ENCODE measurements around the gene AGR3. TPM values are rescaled to one million over a fixed set of nuclear protein-coding genes. Genes with fewer than 3 reads are reported as not detected.

AGR3 gene
- polyA plus RNA-seq = 1 to 10 TPM; 1.8 to 4.4 (median 3.9) TPM

DNA sequence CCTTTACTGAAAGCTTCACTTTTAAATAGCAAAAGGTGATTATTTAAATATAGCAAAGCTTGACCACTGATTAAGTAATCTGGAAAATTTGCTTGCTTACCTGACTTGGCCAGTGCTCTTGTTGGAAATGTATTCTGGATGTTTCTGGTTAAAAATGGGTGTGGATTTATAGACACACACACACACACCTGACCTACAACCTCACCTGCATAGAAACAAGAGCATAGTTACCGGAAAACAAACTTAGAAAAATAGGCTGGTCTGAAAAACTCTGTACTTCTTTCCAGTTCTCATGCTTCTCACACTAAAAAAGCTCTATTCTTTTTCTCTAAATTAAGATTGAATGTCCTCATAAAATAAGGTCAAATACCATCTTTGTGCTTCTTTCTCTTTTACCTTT is at the start of gene AGR3:
Gene AGR3, minus strand, starts transcription at position 140 of the 400 bp plus-strand sequence. CDS start 3,365 bp downstream, outside the sequence.
- 38 to 93% (median 90%) methylated on average over 1 of the region's 1 CpG for WGBS, 3 donors

DNA sequence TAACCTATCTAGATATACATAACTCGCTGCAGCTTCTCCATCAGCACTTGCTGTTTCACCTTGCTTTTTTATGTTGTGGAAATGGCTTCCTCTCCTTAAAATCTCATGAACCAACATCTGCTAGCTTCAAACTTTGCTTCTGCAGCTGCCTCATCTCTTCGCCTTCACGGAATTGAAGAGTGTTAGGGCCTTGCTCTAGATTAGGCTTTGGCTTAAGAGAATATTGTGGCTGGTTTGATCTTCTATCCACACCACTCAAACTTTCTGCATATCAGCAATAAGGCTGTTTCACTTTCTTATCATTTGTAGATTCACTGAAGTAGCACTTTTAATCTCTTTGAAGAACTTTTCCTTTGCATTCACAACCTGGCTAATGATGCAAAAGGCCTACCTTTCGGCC is 49.2 kb upstream of the AGR3 start:
- WGBS, 3 donors = 81 to 96% (median 94%) methylated on average over 4 of the region's 4 CpGs

More for the DNA sequence above, at the start of gene AGR3:
- H3K27ac ChIP-seq (ENCODE audit: low read depth, low read length) = no peak within 1 kb of the TSS

DNA sequence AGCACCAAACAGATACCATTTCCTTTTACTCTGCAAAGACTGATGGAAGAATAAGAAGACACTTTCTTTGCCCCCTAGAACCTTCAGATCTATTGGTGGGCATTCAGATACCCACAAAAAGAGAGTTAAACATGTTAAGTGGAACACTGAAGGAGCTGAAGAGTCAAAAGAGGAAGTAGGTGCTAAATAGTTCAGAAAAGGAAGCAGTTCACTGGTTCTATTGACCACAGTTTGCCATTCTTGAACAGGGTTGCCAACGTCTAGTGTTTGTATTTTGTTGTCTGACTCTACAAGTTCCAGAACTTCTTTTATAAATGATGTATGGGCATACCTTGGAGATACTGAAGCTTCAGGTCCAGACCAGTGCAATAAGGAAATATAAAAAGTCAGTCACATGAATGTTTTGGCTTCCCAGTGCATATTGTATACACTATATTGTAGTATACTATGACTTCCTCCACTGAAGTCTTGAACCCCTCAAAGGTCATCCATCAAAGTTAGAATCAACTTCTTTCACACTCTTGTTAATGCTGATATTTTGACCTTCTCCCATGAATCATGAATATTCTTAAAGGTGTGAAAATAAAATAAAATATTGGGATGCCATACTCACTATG is 47.5 kb upstream of the AGR3 start:
- 44 to 56% (median 54%) methylated on average over 1 of the region's 1 CpG for WGBS, 3 donors
- H3K27ac ChIP-seq (ENCODE audit: low read depth, low read length) = no peak overlapping the region

More for the DNA sequence above, 49.2 kb upstream of the AGR3 start:
- no peak overlapping the region for H3K27ac ChIP-seq (ENCODE audit: low read depth, low read length)

DNA sequence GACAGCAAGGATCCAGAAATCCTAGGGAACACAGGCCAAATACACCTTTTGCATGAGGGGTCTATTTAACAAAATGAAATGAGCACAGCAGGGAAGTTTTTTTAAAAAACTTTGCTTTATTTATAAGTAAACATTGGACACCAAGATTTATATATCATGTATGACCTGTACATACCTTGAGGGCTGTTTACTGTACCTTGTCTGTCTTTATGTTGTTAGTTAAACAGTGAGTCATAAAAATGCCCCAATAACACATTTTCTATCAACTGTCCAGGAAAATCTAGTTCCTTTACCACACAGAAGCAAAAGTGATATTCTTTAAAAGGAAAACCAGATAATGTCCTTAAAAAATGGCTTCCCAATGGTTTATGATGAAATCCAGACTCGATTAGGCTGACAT is 45.1 kb upstream of the AGR3 start:
- H3K27ac ChIP-seq (ENCODE audit: low read depth, low read length) = no peak overlapping the region
- WGBS, 3 donors = 60 to 90% (median 76%) methylated on average over 1 of the region's 1 CpG

DNA sequence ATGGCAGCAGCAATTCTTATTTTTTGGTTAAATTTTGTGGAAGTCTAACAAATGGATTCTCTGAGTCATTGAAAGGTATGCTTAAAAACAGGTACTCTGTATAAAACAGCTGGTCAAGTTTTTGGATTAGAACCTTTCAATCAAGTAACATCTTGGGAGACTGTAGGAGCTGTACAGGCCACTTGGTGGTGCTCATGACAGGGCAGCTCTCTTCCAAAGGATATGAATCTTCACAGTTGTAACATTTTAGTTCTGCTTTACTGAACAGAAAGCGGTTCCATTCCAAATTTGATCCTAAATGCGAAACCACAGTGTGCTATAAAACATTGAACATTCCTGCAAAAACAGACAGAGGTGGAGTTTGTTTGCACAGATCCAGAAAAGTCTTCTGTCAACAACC is 44.5 kb upstream of the AGR3 start:
- WGBS, 3 donors = 35 to 91% (median 36%) methylated on average over 2 of the region's 2 CpGs
- no peak overlapping the region for H3K27ac ChIP-seq (ENCODE audit: low read depth, low read length)

DNA sequence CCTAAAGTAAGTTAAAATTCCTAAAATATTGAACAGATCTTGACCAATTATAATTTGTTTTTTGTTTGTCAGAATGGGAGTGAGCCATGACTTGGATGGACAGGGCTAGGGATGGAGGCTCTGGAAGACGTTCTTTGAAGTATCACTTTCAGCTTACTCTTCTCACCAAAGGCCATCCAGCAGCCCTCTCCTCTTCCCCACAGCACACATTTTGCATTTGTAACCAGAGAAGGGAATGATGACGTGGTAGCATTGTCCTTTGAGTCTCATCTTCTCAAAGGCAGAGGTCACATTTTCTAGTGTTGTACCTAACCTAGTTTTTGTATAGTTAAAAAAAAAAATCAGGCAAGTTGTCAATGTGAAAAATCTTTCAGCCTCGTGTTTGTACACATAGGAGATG is 43.8 kb upstream of the AGR3 start:
- 66 to 75% (median 72%) methylated on average over 3 of the region's 3 CpGs for WGBS, 3 donors
- H3K27ac ChIP-seq (ENCODE audit: low read depth, low read length) = no peak overlapping the region

DNA sequence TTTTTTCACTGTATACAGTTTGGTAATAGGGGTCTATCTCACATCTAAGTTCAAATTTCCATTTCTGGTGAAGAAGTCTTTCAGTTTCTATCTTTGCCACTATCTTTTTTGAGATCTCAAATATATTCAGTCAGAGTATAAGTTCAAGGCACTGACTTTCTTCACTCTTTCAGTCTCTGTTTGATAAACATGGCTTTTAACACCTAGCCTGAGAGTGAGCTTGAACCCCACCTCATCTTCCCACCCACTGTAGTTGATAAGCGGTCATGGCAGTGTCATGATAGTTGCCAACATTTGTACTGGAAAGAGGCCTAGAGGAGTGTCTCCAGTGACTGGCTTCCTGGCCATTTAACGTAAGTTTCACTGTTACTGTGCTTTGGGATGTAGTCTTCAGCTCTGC is 41.2 kb upstream of the AGR3 start:
- H3K27ac ChIP-seq (ENCODE audit: low read depth, low read length) = no peak overlapping the region
- WGBS, 3 donors = 79 to 84% (median 79%) methylated on average over 2 of the region's 2 CpGs

DNA sequence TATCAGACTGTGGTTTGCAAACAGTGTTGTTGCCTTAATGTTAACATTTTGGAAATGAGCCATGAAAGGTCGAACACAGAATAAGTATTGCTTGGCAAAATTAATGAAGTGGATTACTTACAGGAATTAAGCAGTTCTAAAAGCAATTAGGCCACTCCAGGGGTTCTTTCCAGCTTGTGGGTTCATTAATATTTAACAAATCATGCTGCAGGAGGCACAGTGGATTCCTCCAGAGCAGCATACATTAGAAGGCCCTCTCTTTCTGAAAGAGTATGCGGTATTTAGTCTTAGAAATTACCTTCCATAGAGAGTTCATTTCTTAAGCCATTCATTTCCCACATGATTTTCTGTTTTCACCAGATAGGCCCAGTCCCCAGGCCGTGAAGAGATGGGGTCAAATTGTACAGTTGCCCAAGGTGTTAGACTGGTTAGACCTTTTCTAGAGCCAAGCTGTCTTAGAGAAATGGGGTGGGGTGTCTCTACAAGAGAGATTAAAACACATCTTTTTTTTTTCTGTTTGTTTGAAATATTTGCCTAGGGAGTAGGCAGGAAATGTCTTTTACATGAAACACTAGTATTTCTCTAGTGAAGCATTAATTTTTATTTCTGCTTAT is 40.0 kb upstream of the AGR3 start:
- WGBS, 3 donors = 28 to 65% (median 64%) methylated on average over 3 of the region's 3 CpGs
- H3K27ac ChIP-seq (ENCODE audit: low read depth, low read length) = no peak overlapping the region

DNA sequence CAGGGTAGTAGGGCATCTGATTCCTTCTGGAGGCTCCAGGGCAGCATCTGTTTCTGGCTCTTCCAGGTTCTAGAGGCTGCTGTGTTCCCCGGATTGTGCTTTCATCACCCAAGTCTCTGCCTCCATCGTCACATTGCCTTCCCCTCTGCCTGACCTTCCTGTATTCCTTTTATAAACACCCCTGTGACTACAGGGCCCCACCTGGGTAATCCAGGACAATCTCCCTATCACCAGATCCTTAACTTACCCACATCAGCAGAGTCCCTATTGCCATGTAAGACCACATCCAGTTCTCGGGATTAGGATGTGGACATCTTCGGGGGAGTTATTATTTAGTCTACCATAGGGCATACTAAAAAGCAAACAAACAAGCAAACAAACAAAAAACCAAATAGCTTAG is 39.4 kb upstream of the AGR3 start:
- WGBS, 3 donors = 79 to 88% (median 86%) methylated on average over 4 of the region's 4 CpGs
- no peak overlapping the region for H3K27ac ChIP-seq (ENCODE audit: low read depth, low read length)

DNA sequence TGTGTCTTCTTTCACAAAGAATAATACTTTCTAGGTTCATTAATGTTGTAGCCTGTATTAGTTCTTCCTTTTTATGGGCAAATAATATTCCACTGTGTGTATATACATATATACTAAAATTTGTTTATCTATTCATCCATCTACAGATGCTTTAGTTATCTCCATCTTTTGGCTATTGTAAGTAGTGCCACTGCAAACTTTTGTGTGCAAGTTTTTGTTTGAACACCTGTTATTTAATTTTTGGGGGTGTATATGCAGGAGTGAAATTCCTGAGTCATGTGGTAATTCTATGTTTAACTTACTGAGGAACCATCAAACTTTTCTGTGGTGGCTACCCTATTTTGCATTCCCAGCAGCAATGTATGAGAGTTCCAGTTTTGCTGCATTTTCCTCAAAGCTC is 37.7 kb upstream of the AGR3 start:
- no peak overlapping the region for H3K27ac ChIP-seq (ENCODE audit: low read depth, low read length)

DNA sequence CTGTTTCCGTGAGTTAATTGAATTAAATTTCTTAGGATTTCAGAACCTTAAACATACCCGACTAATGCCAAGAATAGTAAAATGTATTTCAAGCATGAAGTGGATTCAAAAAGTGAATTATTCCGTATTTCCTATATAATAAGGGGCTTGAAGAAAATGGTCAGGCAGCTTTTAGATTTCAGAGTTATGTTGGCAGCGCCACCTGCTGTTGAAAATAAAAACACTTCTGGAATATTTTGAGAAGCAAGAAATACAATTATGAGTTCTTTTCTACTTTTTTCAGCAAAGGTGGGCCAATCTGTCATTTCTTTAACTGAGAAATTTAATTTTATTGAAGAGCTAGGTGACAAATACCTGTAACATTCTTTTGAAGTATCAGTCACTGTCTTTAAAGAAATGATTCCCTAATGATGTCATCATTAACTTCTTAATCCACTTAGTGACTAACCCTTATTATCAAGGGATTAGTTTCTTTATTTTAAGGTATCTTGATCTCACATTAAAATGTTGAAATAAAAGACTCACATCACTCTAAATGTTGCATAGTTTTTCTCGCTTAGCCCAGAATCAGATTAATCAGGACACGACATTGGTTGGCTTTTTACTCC is 36.6 kb upstream of the AGR3 start:
- WGBS, 3 donors = 49 to 54% (median 49%) methylated on average over 6 of the region's 6 CpGs
- no peak overlapping the region for H3K27ac ChIP-seq (ENCODE audit: low read depth, low read length)

DNA sequence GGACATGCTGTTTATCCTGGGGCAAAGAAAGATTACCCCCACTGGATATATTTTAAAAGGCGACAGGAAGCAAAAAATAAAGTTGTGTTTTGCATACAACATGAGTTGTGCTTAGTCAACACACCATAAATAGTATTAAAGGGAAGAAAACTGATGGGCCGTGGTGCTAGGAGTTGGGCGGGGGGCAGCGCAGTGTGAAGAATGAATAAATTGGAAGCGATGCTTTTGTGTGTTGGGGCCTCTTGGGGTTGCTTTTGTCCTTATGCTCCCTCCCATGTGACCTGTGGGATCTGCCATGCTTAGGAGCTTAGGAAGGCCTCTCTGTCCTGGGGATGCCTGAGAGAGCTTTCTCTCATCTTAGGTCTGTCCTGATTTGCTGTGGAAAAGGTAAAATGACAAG is 35.0 kb upstream of the AGR3 start:
- no peak overlapping the region for H3K27ac ChIP-seq (ENCODE audit: low read depth, low read length)
- WGBS, 3 donors = 94 to 96% (median 95%) methylated on average over 5 of the region's 5 CpGs

DNA sequence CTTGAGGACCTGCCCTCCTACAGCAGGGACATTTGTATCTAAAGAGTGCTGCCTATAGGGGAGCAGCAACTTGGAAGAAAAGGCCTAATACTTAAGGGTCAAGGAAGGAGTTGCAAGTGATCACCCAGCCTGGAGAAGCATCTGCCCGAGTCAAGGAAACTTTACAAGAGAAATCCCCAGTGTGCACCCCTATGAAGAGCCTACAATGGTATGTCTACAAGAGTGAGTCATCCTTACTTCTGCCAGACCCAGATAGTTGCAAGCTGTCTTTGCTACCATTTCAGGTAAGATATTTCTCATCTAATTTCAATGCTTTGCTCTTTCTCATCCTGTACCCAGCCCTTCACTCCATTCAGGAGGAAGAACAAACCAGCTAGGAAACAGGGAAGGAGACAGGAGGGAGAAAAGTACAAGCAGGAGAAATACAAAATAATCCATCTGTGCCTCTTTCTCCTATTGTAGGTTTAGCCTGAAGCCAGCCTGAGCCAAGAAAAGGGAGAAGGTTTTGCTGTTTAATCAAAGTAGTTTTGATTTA is 34.4 kb upstream of the AGR3 start:
- H3K27ac ChIP-seq (ENCODE audit: low read depth, low read length) = no peak overlapping the region
- 69 to 81% (median 75%) methylated on average over 1 of the region's 1 CpG for WGBS, 3 donors

DNA sequence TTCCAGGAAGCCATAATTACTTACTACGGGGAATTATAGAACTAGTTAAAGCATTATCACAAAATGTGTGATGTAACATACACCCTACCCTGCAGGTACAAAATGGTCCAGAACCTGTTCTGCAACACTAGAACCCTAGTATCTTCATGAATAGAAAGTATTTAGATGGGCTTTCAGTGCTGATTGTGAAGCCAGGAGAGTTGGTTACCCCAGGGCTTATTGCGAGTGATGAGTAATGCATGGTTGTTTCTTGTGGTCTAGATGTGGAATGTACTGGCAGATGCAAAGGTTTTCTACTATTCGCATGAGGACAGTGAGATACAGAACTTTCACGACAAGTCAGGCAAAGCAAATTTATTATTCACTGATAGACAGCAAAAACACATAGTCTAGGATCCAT is 33.6 kb upstream of the AGR3 start:
- H3K27ac ChIP-seq (ENCODE audit: low read depth, low read length) = no peak overlapping the region
- 93 to 94% (median 93%) methylated on average over 4 of the region's 4 CpGs for WGBS, 3 donors

DNA sequence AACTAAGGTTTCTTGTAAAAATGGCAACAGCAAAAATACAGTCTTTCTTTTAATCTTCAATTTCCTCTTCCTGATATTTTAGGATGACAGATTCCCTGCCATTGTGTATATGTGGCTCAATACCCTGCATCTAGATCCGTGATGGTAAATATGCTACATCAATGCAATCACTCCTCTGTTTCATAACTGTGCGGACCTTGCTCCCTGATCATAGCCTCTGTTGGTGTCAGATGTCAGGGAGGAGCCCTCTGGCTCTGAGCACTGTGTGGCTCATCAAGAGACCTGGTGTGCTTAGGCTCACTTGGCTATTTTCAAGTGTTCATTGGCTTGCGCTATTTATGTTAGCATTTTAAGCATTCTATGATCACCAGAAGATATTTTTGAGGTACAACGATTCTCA is 33.0 kb upstream of the AGR3 start:
- H3K27ac ChIP-seq (ENCODE audit: low read depth, low read length) = no peak overlapping the region
- WGBS, 3 donors = 80 to 92% (median 91%) methylated on average over 4 of the region's 4 CpGs

DNA sequence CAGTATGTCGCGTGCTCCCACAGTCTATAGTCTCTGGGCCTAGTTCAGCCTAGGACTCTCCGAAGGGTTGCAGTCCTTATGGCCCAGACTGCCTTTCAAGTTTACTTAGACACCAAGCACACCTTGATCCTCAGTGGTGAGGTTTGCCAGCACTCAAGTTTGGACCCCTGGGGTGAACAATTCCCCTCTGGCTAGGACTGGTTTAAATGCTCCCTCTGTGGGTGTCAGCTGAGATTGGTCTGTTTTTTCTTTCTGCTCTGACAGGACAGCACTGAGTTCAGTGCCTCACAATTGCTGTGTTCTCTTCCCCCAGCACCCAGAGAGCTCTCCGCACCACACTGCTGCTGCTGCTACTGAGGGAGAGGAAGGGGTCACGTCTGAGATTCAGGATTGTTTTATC is 31.9 kb upstream of the AGR3 start:
- WGBS, 3 donors = 90 to 94% (median 93%) methylated on average over 5 of the region's 5 CpGs
- no peak overlapping the region for H3K27ac ChIP-seq (ENCODE audit: low read depth, low read length)

DNA sequence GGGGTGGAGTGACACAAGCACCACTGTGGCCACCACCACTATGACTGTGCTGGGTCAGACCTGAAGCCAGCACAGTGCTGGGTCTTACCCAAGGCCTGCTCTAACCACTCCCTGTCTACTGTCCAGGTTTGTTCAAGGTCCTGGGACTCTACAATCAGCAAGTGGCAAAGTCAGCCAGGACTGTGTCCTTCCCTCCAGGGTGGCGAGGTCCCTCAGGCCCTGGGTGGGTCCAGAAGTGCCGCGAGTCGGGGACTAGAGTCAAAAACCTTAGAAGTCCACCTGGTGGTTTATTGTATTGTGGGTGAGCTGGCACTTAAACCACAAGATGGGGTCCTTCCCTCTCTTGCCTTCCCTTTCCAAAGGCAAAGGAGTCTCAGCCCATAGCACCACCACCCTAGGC is 30.8 kb upstream of the AGR3 start:
- no peak overlapping the region for H3K27ac ChIP-seq (ENCODE audit: low read depth, low read length)
- WGBS, 3 donors = 94 to 99% (median 95%) methylated on average over 4 of the region's 4 CpGs

DNA sequence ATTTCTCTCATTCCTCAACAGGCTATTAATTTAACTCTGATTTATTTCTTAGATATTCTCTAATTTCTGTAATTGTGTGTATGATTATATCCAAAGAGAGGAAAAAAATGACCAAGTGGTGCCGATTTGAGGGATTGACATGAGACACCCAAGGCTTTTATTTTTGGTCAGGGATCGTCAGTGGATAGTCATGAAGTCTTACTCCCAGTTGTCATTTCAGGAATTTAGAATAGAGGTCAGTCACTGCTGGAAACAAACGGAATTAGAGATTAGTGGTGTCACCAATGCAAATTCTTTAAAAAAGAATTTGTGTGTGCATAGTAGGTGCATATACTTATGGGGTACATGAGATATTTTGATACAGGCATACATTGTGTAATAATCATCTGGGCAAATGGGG is 26.8 kb upstream of the AGR3 start:
- H3K27ac ChIP-seq (ENCODE audit: low read depth, low read length) = no peak overlapping the region
- 74 to 84% (median 82%) methylated on average over 3 of the region's 3 CpGs for WGBS, 3 donors

DNA sequence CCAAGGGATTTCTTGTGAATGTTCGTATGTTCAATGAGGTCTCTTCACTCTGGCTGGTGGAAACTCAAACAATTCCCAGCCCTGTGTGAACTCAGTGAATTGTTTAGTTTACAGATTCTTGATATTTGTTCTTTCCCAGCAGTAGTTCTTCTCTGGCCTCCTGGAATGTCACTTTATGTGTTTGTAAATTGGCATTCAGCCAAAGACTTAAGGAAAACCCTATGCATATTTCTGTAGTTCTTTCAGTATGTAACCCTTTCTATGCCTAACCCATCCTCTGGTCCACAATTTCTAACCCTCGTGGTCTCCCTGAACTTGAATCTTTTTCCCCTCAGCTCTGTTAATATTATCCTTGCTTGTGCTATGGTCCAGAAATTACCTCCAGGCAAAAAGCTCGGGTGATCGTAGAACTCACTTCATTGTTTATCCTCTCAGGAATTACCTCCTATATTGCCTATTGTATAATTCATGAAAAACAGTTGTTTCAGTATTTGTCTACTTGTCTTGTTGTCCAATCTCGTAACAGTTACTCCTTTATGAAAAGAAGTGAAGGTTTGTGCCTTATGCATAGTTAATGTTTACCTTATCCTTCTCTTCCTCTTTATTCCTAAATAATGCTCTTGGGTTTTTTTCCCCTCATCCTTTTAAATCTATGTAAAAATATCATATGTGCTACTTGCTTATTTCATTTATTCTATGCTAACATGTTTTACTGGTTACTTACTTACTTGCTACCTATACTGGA is 23.7 kb upstream of the AGR3 start:
- H3K27ac ChIP-seq (ENCODE audit: low read depth, low read length) = no peak overlapping the region
- 41 to 86% (median 75%) methylated on average over 5 of the region's 5 CpGs for WGBS, 3 donors
